ENCODE data around the gene DCDC2C. TPM values are rescaled to one million over a fixed set of nuclear protein-coding genes. Genes with fewer than 3 reads are reported as not detected.

Gene DCDC2C
- total RNA-seq, 1 donor from 2014 or later = not detected

DNA sequence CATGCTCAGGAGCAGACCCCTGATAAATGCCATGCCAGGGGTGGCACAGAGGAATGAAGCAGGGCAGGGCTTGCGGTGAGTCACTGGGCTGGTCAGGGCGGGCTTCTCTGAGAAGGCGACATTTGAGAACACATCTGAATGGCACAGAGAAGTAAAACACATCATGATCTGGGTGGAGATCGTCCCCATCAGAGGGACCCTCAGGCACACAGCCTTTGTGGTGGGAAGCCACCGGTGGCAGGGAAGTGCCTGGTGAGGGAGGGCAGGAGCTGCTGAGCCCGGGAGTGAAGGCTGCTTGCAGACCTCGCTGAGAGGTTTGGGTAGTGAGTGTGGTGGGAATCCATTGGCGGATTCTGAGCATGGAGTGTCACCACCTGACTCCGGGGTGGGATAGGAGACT lies 44.5 kb downstream of the DCDC2C start:
- TF ChIP-seq CTCF (IDR thresholded peaks at IDR 0.05) = no peak
- intact Hi-C loops (cut with DNase I) = no loop called here
- Histone ChIP-seq H3K27ac (no peak overlapping the region), H3K4me3 (no peak overlapping the region), H3K27me3 (peaks cover 5% of the 10 kb centered on the region), H3K9me3 (no peaks in the 10 kb centered on the region), H3K4me1 (no peaks in the 10 kb centered on the region), H3K36me3 (no peaks in the 10 kb centered on the region)
- ATAC-seq = no peak
- DNase-seq = no peak

- no peak for ATAC-seq
- Histone ChIP-seq H3K36me3 (no peaks in the 10 kb centered on the region), H3K27me3 (peaks cover 5% of the 10 kb centered on the region), H3K9me3 (no peaks in the 10 kb centered on the region), H3K4me1 (no peaks in the 10 kb centered on the region), H3K4me3 (no peak overlapping the region), H3K27ac (no peak overlapping the region)
- no peak for TF ChIP-seq CTCF (IDR thresholded peaks at IDR 0.05)
- DNase-seq = no peak
- intact Hi-C loops (cut with DNase I) = no loop called here
These were observed 45.8 kb downstream of the DCDC2C start for GRCh38 chr2:3749201-3749600.

GRCh38 chr2:3751251-3751650 lies 47.9 kb downstream of the DCDC2C start:
- H3K36me3 ChIP-seq = no peaks in the 10 kb centered on the region
- ATAC-seq = no peak
- peaks cover 5% of the 10 kb centered on the region for H3K27me3 ChIP-seq
- no peaks in the 10 kb centered on the region for H3K9me3 ChIP-seq
- TF ChIP-seq CTCF (IDR thresholded peaks at IDR 0.05) = no peak
- no peak overlapping the region for H3K4me3 ChIP-seq
- no peak for DNase-seq
- intact Hi-C loops (cut with DNase I) = no loop called here
- no peaks in the 10 kb centered on the region for H3K4me1 ChIP-seq
- H3K27ac ChIP-seq = no peak overlapping the region

- no peak for ATAC-seq
- TF ChIP-seq CTCF (IDR thresholded peaks at IDR 0.05) = no peak
- no peak for DNase-seq
These were observed 48.4 kb downstream of the DCDC2C start for GRCh38 chr2:3751806-3752205.

GRCh38 chr2:3752376-3752775 lies 49.0 kb downstream of the DCDC2C start:
- intact Hi-C loops (cut with DNase I) = no loop called here
- no peak for DNase-seq
- no peaks in the 10 kb centered on the region for H3K36me3 ChIP-seq
- H3K4me3 ChIP-seq = no peak overlapping the region
- no peaks in the 10 kb centered on the region for H3K9me3 ChIP-seq
- H3K4me1 ChIP-seq = no peaks in the 10 kb centered on the region
- TF ChIP-seq CTCF (IDR thresholded peaks at IDR 0.05) = no peak
- H3K27me3 ChIP-seq = peaks cover 5% of the 10 kb centered on the region
- ATAC-seq = no peak
- H3K27ac ChIP-seq = no peak overlapping the region

More at GRCh38 chr2:3751806-3752205, 48.4 kb downstream of the DCDC2C start:
- peaks cover 5% of the 10 kb centered on the region for H3K27me3 ChIP-seq
- intact Hi-C loops (cut with DNase I) = no loop called here
- H3K4me1 ChIP-seq = no peaks in the 10 kb centered on the region
- H3K27ac ChIP-seq = no peak overlapping the region
- no peaks in the 10 kb centered on the region for H3K9me3 ChIP-seq
- no peak overlapping the region for H3K4me3 ChIP-seq
- no peaks in the 10 kb centered on the region for H3K36me3 ChIP-seq

- no peaks in the 10 kb centered on the region for H3K4me1 ChIP-seq
- no peaks in the 10 kb centered on the region for H3K36me3 ChIP-seq
- no peaks in the 10 kb centered on the region for H3K9me3 ChIP-seq
- no peak overlapping the region for H3K4me3 ChIP-seq
- intact Hi-C loops (cut with DNase I) = no loop called here
- TF ChIP-seq CTCF (IDR thresholded peaks at IDR 0.05) = no peak
- peaks cover 15% of the 10 kb centered on the region for H3K27me3 ChIP-seq
- no peak overlapping the region for H3K27ac ChIP-seq
- ATAC-seq (no peak), DNase-seq (no peak)
These were observed 50.2 kb downstream of the DCDC2C start for GRCh38 chr2:3753561-3753960.

Measured in upper lobe of right lung (tissue), 1 donor.